Measurements from ENCODE around the gene LGALS14.

DNA sequence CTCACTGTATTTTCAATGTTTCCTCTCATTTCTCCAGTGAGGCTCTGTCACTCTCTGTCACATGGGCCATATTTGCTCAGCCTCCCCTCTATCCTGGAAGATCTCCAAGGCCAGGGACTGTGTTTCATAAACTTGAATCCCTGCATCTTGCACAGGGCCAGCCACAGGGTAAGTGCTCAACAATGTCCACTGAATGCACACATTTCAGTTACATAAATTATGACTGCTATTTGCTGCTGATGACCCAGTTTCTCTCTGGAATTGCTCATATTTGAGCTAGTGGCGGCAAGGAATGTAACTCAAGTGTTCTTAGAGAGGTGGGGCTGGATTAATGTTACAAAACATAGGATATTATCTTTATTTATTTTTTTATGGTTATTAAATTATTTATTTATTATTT lies 27.4 kb downstream of the LGALS14 start:
- TF ChIP-seq, protein P1, sequence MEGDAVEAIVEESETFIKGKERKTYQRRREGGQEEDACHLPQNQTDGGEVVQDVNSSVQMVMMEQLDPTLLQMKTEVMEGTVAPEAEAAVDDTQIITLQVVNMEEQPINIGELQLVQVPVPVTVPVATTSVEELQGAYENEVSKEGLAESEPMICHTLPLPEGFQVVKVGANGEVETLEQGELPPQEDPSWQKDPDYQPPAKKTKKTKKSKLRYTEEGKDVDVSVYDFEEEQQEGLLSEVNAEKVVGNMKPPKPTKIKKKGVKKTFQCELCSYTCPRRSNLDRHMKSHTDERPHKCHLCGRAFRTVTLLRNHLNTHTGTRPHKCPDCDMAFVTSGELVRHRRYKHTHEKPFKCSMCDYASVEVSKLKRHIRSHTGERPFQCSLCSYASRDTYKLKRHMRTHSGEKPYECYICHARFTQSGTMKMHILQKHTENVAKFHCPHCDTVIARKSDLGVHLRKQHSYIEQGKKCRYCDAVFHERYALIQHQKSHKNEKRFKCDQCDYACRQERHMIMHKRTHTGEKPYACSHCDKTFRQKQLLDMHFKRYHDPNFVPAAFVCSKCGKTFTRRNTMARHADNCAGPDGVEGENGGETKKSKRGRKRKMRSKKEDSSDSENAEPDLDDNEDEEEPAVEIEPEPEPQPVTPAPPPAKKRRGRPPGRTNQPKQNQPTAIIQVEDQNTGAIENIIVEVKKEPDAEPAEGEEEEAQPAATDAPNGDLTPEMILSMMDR (IDR thresholded peaks at IDR 0.05): no peak
- no peak for TF ChIP-seq POLR2A (IDR thresholded peaks at IDR 0.05)
